Natural killer cell (primary cell): ENCODE data around the gene CAPN14. TPM values are rescaled to one million over a fixed set of nuclear protein-coding genes. Genes with fewer than 3 reads are reported as not detected.

ENCODE experiments used
- ATAC-seq, 3 donors: fragments of 150-1000 bp in 2 of 3; fragments of 200-7000 bp in 1 of 3; cut with Tn5 transposase; 1 replicate in 1 of 3; 2 replicates in 2 of 3; pipeline ENCODE4 v1.10.0; 2021; ENCODE audit warnings: mild to moderate bottlenecking in 2 of 3, moderate library complexity in 2 of 3
- DNase-seq, 2 donors: peaks; one replicate each; pipeline versions ENCODE4 v3.0.0 to v3.0.0-alpha.2; 2013 to 2021; ENCODE audit warnings: mixed read lengths in 1 of 2
- H3K27ac ChIP-seq: one replicate; pipeline ENCODE4 v1.5.1; 2013; ENCODE audit warnings: mild to moderate bottlenecking, low read length
- H3K27me3 ChIP-seq: one replicate; pipeline ENCODE4 v1.6.1; 2013; ENCODE audit warnings: low read length; ENCODE audit not compliant: control insufficient read depth, insufficient read depth
- H3K36me3 ChIP-seq: one replicate; pipeline ENCODE4 v1.6.1; 2013; ENCODE audit warnings: low read length; ENCODE audit not compliant: control insufficient read depth, insufficient read depth
- H3K4me1 ChIP-seq: one replicate; pipeline ENCODE4 v1.6.1; 2013; ENCODE audit warnings: low read length; ENCODE audit not compliant: control insufficient read depth, insufficient read depth
- H3K4me3 ChIP-seq: one replicate; pipeline ENCODE4 v1.5.1; 2013; ENCODE audit warnings: low read length
- H3K9me3 ChIP-seq: one replicate; pipeline ENCODE4 v1.6.1; 2013; ENCODE audit warnings: low read length; ENCODE audit not compliant: control insufficient read depth, insufficient read depth
- H3K27ac Mint-ChIP-seq, 2 donors: one replicate each; pipeline ENCODE4 v1.8.0; 2022; ENCODE audit warnings: mild to moderate bottlenecking in 2 of 2, mixed read lengths in 2 of 2, moderate library complexity in 1 of 2
- H3K27me3 Mint-ChIP-seq, 2 donors: one replicate each; pipeline ENCODE4 v1.8.0; 2022; ENCODE audit warnings: low read depth in 2 of 2, mixed read lengths in 2 of 2
- H3K36me3 Mint-ChIP-seq: one replicate; pipeline ENCODE4 v1.8.0; 2022; ENCODE audit warnings: mixed read lengths
- H3K4me1 Mint-ChIP-seq, 2 donors: one replicate each; pipeline ENCODE4 v1.8.0; 2022; ENCODE audit warnings: mixed read lengths in 2 of 2
- H3K4me3 Mint-ChIP-seq: one replicate; pipeline ENCODE4 v1.8.0; 2022; ENCODE audit warnings: mild to moderate bottlenecking, moderate library complexity, mixed read lengths
- H3K9me3 Mint-ChIP-seq, 2 donors: one replicate each; pipeline ENCODE4 v1.8.0; 2022; ENCODE audit warnings: mixed read lengths in 2 of 2
- CTCF ChIP-seq: fragments of 200-600 bp; IDR thresholded peaks from one replicate; pipeline ENCODE4 v1.8.0; 2022; ENCODE audit warnings: antibody characterized with exemption
- WGBS: methylation state at CpG from one replicate; pipeline ENCODE4 v1.1.7; 2013; ENCODE audit warnings: missing lambda C conversion rate; ENCODE audit not compliant: insufficient coverage; 5-methylcytosine and 5-hydroxymethylcytosine counted together
- intact Hi-C: fragments of 100-400 bp; cut with micrococcal nuclease; formaldehyde crosslinking; loops from one replicate; pipeline ENCODE4 v1.14.2; 2022
- total RNA-seq, 4 donors: library from RNA; stranded (reverse); fragments of 120-200 nt in 1 of 4; gene quantifications; one replicate each; pipeline versions ENCODE4 v1.2.3 to v1.2.4, GENCODE V29; 2013 to 2022

CAPN14 gene
- total RNA-seq, 3 donors from 2014 or later (not counting 1 experiment from before 2014, with no cell fraction given), result 0.33 to 0.43 TPM; not detected in 1

- H3K4me1 Mint-ChIP-seq, result no peaks in the 10 kb centered on the region
- H3K4me3 Mint-ChIP-seq, result no peak overlapping the region
- intact Hi-C loops, result no loop called here
- TF ChIP-seq CTCF, result no peak
- no peak overlapping the region for H3K27ac Mint-ChIP-seq
- WGBS, result 34% methylated on average over 2 of the region's 2 CpGs
- no peaks in the 10 kb centered on the region for H3K9me3 ChIP-seq
- no peaks in the 10 kb centered on the region for H3K9me3 Mint-ChIP-seq
- no peak overlapping the region for H3K27ac ChIP-seq
- H3K27me3 Mint-ChIP-seq, result peaks cover 0 to 3% of the 10 kb centered on the region in 2 donors
- no peaks in the 10 kb centered on the region for H3K27me3 ChIP-seq
- DNase-seq (no peak), ATAC-seq (no peak)
- no peaks in the 10 kb centered on the region for H3K36me3 Mint-ChIP-seq
- no peaks in the 10 kb centered on the region for H3K36me3 ChIP-seq
- no peak overlapping the region for H3K4me3 ChIP-seq
- no peaks in the 10 kb centered on the region for H3K4me1 ChIP-seq
These were observed 9.5 kb downstream of the CAPN14 start for GRCh38 chr2:31207790-31208189.

DNA sequence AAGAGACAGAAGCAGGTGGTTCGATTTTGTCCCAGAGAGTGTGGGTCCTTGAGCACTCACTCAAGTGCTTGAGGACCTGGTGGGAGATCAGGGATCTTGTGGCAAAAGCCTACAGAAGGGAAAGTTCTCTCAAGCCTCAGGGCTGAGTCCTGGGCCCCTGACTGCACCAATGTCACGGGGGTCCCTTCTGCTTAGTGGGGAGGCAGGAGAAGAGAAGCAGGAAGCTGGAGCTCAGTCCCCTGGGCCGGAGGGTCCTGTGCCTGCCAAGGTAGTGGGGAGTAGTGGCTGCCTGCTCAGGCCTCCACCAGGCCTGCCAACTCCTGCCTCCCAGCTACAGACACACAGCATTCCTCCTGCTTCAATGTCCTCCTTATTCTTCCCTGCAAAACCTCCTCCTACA lies 11.7 kb downstream of the CAPN14 start:
- no peaks in the 10 kb centered on the region for H3K9me3 ChIP-seq
- H3K4me1 ChIP-seq, result no peaks in the 10 kb centered on the region
- 91% methylated on average over 2 of the region's 3 CpGs for WGBS
- no peaks in the 10 kb centered on the region for H3K4me1 Mint-ChIP-seq
- H3K9me3 Mint-ChIP-seq, result no peaks in the 10 kb centered on the region
- H3K4me3 ChIP-seq, result no peak overlapping the region
- no peak overlapping the region for H3K4me3 Mint-ChIP-seq
- H3K36me3 ChIP-seq, result no peaks in the 10 kb centered on the region
- no peaks in the 10 kb centered on the region for H3K27me3 ChIP-seq
- intact Hi-C loops, result no loop called here
- peaks cover 0 to 3% of the 10 kb centered on the region in 2 donors for H3K27me3 Mint-ChIP-seq
- ATAC-seq (no peak), DNase-seq (no peak)
- H3K36me3 Mint-ChIP-seq, result no peaks in the 10 kb centered on the region
- no peak overlapping the region for H3K27ac ChIP-seq
- H3K27ac Mint-ChIP-seq, result no peak overlapping the region
- no peak for TF ChIP-seq CTCF

DNA sequence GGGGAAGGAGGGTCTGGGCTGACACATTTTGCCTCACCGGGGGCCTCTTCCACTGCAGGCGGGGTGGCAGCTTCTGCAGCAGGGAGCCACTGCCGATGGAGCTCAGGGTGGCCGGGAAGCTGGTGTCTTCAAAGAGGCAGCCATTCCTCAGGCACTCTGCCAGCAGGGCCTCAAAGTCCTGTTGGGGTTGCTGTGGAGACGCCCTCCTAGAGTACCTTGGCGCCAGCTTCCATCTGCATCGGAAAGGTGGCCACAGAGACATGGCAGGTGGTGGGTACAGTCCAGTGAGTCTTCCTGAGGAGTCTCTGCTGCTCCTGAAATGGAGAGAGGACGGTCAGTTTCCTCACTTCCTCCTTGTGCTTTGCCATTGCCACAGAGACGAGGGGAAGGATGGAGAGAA lies 12.1 kb downstream of the CAPN14 start:
- ATAC-seq, result no peak
- no peak overlapping the region for H3K27ac Mint-ChIP-seq
- no peak for TF ChIP-seq CTCF

DNA sequence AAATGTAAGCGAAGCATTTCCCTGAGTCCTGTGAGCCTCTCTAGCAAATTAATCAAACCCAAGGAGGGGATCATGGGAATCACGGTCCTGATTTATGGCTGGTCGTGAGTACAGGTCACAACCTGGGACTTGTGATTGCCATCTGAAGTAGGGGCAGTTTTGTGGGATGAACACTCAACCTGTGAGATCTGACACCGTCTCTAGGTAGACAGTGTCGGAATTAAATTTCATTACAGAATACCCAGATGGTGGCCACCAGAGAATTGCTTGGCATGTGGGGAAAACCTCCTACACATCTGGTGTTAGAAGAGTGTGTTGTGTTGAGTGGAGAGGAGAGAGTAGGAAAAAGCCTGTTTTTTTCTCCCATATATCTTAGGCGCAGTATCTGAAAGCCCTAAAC lies 12.5 kb downstream of the CAPN14 start:
- Mint-ChIP-seq H3K27ac (no peak overlapping the region), H3K27me3 (peaks cover 0 to 3% of the 10 kb centered on the region in 2 donors), H3K4me3 (no peak overlapping the region), H3K4me1 (no peaks in the 10 kb centered on the region), H3K36me3 (no peaks in the 10 kb centered on the region), H3K9me3 (no peaks in the 10 kb centered on the region)
- no peaks in the 10 kb centered on the region for H3K27me3 ChIP-seq
- no peak overlapping the region for H3K4me3 ChIP-seq
- intact Hi-C loops, result no loop called here
- no peaks in the 10 kb centered on the region for H3K9me3 ChIP-seq
- DNase-seq (no peak), ATAC-seq (no peak)
- no peaks in the 10 kb centered on the region for H3K36me3 ChIP-seq
- TF ChIP-seq CTCF, result no peak
- WGBS, result 79% methylated on average over 6 of the region's 6 CpGs
- H3K27ac ChIP-seq, result no peak overlapping the region
- H3K4me1 ChIP-seq, result no peaks in the 10 kb centered on the region

More for the DNA sequence above, 12.1 kb downstream of the CAPN14 start:
- H3K27me3 ChIP-seq, result no peaks in the 10 kb centered on the region
- Mint-ChIP-seq H3K4me1 (no peaks in the 10 kb centered on the region), H3K9me3 (no peaks in the 10 kb centered on the region), H3K4me3 (no peak overlapping the region), H3K36me3 (no peaks in the 10 kb centered on the region), H3K27me3 (peaks cover 0 to 3% of the 10 kb centered on the region in 2 donors)
- no peaks in the 10 kb centered on the region for H3K36me3 ChIP-seq
- intact Hi-C loops, result no loop called here
- no peak overlapping the region for H3K4me3 ChIP-seq
- no peaks in the 10 kb centered on the region for H3K9me3 ChIP-seq
- no peaks in the 10 kb centered on the region for H3K4me1 ChIP-seq
- no peak for DNase-seq
- H3K27ac ChIP-seq, result no peak overlapping the region
- WGBS, result 96% methylated on average over 9 of the region's 9 CpGs
